NCI-H2196 treated with DMSO at 0.1 percent for 48 hours (cell line): Measurements from ENCODE around the gene GADD45B.
"Not testable (repeated sequence)": the region's sequence is repeated elsewhere in the genome, so short reads cannot be mapped to it uniquely, and the experiment has no call there.

Experiments
- DNase-seq: peaks from one replicate; lab custom pipeline; 2025; ENCODE audit not compliant: unreplicated experiment; lab: John Stamatoyannopoulos, UW

Gene GADD45B

GRCh38 chr19:2512523-2513431, 36.9 kb downstream of the GADD45B start:
- DNase-seq = no peak

GRCh38 chr19:2514981-2515518, 39.1 kb downstream of the GADD45B start:
- no peak for DNase-seq

GRCh38 chr19:2516727-2517126, 40.8 kb downstream of the GADD45B start:
- DNase-seq = no peak

GRCh38 chr19:2517881-2518601, 42.1 kb downstream of the GADD45B start:
- no peak for DNase-seq

GRCh38 chr19:2518856-2519255, 42.9 kb downstream of the GADD45B start:
- DNase-seq = not testable (repeated sequence)

- DNase-seq = no peak
Measured at GRCh38 chr19:2519482-2519881, 43.6 kb downstream of the GADD45B start.

GRCh38 chr19:2523630-2524311, 47.8 kb downstream of the GADD45B start:
- no peak for DNase-seq

GRCh38 chr19:2524361-2524839, 48.5 kb downstream of the GADD45B start:
- DNase-seq = no peak

GRCh38 chr19:2524840-2525723, 49.2 kb downstream of the GADD45B start:
- DNase-seq = no peak

GRCh38 chr19:2527171-2527570, 51.2 kb downstream of the GADD45B start:
- DNase-seq = no peak

- no peak for DNase-seq
Measured at GRCh38 chr19:2527686-2528085, 51.8 kb downstream of the GADD45B start.
